Psoas muscle (tissue), 8 donors: ENCODE data around the gene TRPM3. TPM values are rescaled to one million over a fixed set of nuclear protein-coding genes. Genes with fewer than 3 reads are reported as not detected.

Source experiments
- ATAC-seq, 4 donors: fragments of 200-7000 bp; cut with Tn5 transposase; one replicate each; pipeline ENCODE4 v1.9.1; 2020; ENCODE audit warnings: moderate library complexity in 3 of 4, mild to moderate bottlenecking in 2 of 4
- DNase-seq, 2 donors: peaks; one replicate each; pipeline ENCODE4 v3.0.0-alpha.2; 2020
- H3K27ac ChIP-seq: fragments of 200-600 bp; one replicate; pipeline ENCODE4 v1.8.0; 2022
- H3K27me3 ChIP-seq, 3 donors: fragments of 200-600 bp in 1 of 3; one replicate each; pipeline versions ENCODE4 v1.6.1 to v1.8.0; 2013 to 2022; ENCODE audit warnings: low read length in 2 of 3, mild to moderate bottlenecking in 2 of 3, moderate library complexity in 1 of 3; ENCODE audit not compliant: insufficient read depth in 3 of 3
- H3K36me3 ChIP-seq, 2 donors: fragments of 200-600 bp in 1 of 2; one replicate each; pipeline versions ENCODE4 v1.6.1 to v1.8.0; 2013 to 2022; ENCODE audit warnings: low read depth in 1 of 2, mild to moderate bottlenecking in 1 of 2, moderate library complexity in 1 of 2; ENCODE audit not compliant: insufficient read depth in 1 of 2
- H3K4me1 ChIP-seq: fragments of 200-600 bp; one replicate; pipeline ENCODE4 v1.8.0; 2022
- H3K4me3 ChIP-seq: fragments of 200-600 bp; one replicate; pipeline ENCODE4 v1.8.0; 2022; ENCODE audit warnings: mild to moderate bottlenecking
- H3K9me3 ChIP-seq: fragments of 200-600 bp; one replicate; pipeline ENCODE4 v1.8.0; 2022
- CTCF ChIP-seq: fragments of 200-600 bp; IDR thresholded peaks from one replicate; pipeline ENCODE4 v1.8.0; 2022; ENCODE audit warnings: antibody characterized with exemption
- WGBS, 3 donors: extraction: QIAGEN DNeasy Blood & Tissue Kit; methylation state at CpG; one replicate each; pipeline versions ENCODE4 v1.1.6 to v1.1.7; 2013; 5-methylcytosine and 5-hydroxymethylcytosine counted together
- intact Hi-C, 2 donors: fragments of 100-400 bp; cut with DNase I; formaldehyde crosslinking; loops; one replicate each; pipeline versions ENCODE4 v1.11.0 to v1.14.2; 2022
- polyA plus RNA-seq, 3 donors: library from polyadenylated mRNA; stranded (reverse); fragments of 200-250 nt; gene quantifications; one replicate each; pipeline ENCODE4 v1.2.3, GENCODE V29; 2013
- total RNA-seq, 4 donors: library from RNA; stranded (reverse); fragmentation: NEBNext Ultra II Directional in 2 of 4; extraction: Animal tissue kit (Norgen Biotek cat#: 25700) in 2 of 4; gene quantifications; one replicate each; pipeline versions ENCODE4 v1.2.1 to v1.2.4, GENCODE V29; 2021 to 2023
- donor health status: healthy with polysubstance abuse.
- donor health status: DM: no; HTN: no; CAD: no; lungs with moderate emphysema.
- donor health status: Bipolar disorder and iron deficiency.
- donor health status: healthy.
- donor health status: DM: yes; HTN: yes; CAD: no.
- donor health status: DM: no; HTN: no; CAD: no.
- donor health status: DM: no; HTN: no; CAD: no.
- donor health status: DM: yes; HTN: yes; CAD: no.

The TRPM3 gene
- total and polyA plus RNA-seq, 7 donors, result 0.01 to 0.16 (median 0.06) TPM; not detected in 3

DNA sequence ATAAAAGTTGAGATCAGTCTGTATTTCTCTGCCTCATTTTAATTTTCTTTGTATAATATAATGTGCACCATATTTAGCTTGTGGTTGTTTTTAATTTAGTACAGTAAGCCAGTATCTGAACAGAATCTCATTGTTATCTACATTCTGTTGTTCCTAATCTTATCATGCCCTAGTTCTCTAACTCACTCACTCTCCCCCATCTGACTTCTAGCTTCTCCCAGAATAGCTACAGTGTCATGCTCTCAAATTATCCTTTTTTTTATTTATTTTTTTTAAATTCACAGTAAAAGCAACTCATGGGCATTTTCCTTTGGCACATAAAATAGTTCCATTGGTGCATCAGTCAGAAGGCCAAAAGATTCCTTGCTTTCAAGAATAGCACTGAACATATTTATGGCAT lies 156.6 kb downstream of the TRPM3 start:
- no peak for TF ChIP-seq CTCF
- no peaks in the 10 kb centered on the region for H3K27me3 ChIP-seq
- no peaks in the 10 kb centered on the region for H3K9me3 ChIP-seq
- intact Hi-C loops, result no loop called here
- H3K4me1 ChIP-seq, result no peaks in the 10 kb centered on the region
- ATAC-seq (no peak), DNase-seq (no peak)
- no peak overlapping the region for H3K27ac ChIP-seq
- no peak overlapping the region for H3K4me3 ChIP-seq
- no peaks in the 10 kb centered on the region for H3K36me3 ChIP-seq

DNA sequence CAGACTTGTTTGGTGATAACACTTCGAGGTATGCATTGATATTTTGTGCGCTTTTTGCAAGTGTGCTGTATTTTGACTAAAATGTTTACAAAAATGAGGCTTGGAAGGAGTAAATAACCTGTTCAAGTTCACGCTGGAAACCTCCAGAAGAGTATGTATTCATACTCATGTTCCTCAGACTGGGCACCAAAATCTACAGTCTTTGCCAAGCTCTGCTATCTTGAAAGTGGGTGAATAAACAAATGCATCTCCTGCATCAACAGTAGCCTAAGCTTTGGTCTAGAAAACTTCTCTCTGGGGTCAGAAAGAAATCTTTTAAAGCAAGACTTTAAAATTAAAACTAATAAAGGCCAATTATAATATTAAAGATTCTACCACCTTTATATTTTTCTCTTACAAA lies 157.9 kb downstream of the TRPM3 start:
- Histone ChIP-seq H3K4me1 (no peaks in the 10 kb centered on the region), H3K36me3 (no peaks in the 10 kb centered on the region), H3K27me3 (no peaks in the 10 kb centered on the region), H3K4me3 (no peak overlapping the region), H3K27ac (no peak overlapping the region), H3K9me3 (no peaks in the 10 kb centered on the region)
- TF ChIP-seq CTCF, result no peak
- no peak for ATAC-seq
- intact Hi-C loops, result no loop called here
- 75 to 82% (median 82%) methylated on average over 3 of the region's 3 CpGs for WGBS, 3 donors
- no peak for DNase-seq

- no peak for ATAC-seq
- Histone ChIP-seq H3K27me3 (no peaks in the 10 kb centered on the region), H3K4me3 (no peak overlapping the region), H3K36me3 (no peaks in the 10 kb centered on the region), H3K4me1 (no peaks in the 10 kb centered on the region), H3K9me3 (no peaks in the 10 kb centered on the region), H3K27ac (no peak overlapping the region)
- intact Hi-C loops, result no loop called here
- DNase-seq, result no peak
- no peak for TF ChIP-seq CTCF
- 84 to 86% (median 85%) methylated on average over 4 of the region's 4 CpGs for WGBS, 3 donors
Measured at GRCh38 chr9:70962761-70963440, 158.5 kb downstream of the TRPM3 start.

- no peak for ATAC-seq
- intact Hi-C loops, result no loop called here
- Histone ChIP-seq H3K27me3 (no peaks in the 10 kb centered on the region), H3K4me3 (no peak overlapping the region), H3K4me1 (no peaks in the 10 kb centered on the region), H3K9me3 (no peaks in the 10 kb centered on the region), H3K27ac (no peak overlapping the region), H3K36me3 (no peaks in the 10 kb centered on the region)
- WGBS, 3 donors, result 85 to 93% (median 92%) methylated on average over 2 of the region's 2 CpGs
- DNase-seq, result no peak
- TF ChIP-seq CTCF, result no peak
Measured at GRCh38 chr9:70959366-70959765, 162.1 kb downstream of the TRPM3 start.

DNA sequence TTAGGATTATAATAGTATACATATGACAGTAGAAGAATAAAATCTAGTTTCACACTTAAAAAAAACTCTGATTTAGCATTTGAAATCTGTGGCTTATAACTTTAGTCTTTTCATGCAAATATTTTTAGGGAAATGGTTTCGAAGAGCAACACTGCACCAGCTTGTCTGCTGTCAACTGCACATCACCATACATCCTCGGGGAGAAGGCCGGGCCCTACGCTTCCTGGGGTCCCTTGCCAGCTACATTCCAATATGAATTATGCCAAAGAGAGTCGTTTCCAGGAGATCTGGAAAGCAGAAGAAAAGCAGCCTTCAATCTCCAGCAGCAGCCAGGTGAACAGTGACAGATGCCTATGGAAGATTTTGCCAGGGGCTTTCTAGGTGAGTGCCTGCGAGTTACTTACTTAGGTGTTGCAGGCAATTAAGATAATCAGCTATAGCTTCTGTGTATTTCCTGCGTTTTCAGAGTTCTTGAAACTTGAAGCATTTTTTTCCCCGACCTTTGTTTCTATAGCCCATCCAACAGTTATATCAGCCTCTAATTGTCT lies 166.8 kb downstream of the TRPM3 start:
- ATAC-seq (no peak), DNase-seq (no peak)
- WGBS, 3 donors, result 63 to 67% (median 64%) methylated on average over 8 of the region's 8 CpGs

More for the DNA sequence above, 166.8 kb downstream of the TRPM3 start:
- Histone ChIP-seq H3K4me1 (no peaks in the 10 kb centered on the region), H3K9me3 (no peaks in the 10 kb centered on the region), H3K27ac (no peak overlapping the region), H3K27me3 (no peaks in the 10 kb centered on the region), H3K36me3 (no peaks in the 10 kb centered on the region), H3K4me3 (no peak overlapping the region)
- TF ChIP-seq CTCF, result no peak
- intact Hi-C loops, result no loop called here
